ENCODE measurements around the gene PKNOX2.
"Not testable (repeated sequence)": the region's sequence is repeated elsewhere in the genome, so short reads cannot be mapped to it uniquely, and the experiment has no call there.

The PKNOX2 gene

DNA sequence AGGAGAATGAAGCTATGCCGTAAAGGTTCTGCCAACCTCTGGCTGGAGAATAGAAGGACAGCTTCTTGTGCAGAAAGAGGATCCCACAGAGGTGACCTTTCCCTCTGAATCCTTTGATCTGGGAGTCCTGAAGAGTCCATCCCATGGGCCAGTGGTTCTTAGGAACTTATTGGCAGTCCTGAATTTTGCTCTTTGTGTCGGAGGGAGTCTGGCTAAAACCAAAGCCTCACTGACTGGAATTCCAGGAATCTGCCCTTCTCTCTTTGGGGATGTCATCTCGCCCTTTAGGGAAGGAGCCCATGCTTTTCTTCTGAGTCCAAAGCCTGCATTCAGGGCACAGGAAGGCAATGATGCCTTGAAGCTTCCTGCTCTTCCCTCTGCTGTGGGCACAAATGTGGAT, 45.5 kb downstream of the PKNOX2 start:
- DNase-seq, result no peak

DNA sequence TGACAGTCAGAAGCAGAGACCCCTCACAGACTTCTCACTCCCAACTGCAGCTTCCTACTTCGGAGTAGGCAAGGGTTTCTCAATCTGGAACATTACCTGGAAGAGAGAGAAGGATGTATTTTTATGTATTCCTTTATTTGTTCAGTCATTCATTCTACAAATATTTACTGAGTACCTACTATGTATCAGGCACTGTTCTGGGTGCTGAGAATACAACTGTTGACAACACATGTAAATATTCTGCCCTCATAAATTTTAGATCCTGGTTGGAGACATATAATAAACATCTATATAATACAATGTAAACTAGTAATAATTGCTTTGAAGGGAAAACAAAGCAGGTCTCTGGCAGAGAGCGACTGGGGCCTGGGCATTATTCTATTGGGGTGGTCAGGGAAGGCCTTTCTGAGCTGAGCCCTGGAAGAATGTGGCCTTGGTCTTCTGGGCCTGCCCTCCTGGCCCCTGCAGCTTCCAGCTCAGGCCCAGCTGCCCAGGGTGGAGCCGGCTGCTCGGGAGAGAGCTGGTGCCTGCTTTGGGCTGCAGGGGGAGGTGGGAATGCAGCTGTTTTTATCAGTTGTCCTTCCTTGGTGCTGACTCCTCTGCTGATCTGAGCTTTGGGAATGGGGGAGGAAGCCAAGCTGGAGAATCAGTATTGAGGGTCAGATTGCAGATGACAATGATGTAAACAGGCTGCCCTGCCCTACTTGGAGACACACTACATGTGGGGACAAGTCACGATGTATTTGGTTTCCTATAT, 46.8 kb downstream of the PKNOX2 start:
- DNase-seq, result no peak

DNA sequence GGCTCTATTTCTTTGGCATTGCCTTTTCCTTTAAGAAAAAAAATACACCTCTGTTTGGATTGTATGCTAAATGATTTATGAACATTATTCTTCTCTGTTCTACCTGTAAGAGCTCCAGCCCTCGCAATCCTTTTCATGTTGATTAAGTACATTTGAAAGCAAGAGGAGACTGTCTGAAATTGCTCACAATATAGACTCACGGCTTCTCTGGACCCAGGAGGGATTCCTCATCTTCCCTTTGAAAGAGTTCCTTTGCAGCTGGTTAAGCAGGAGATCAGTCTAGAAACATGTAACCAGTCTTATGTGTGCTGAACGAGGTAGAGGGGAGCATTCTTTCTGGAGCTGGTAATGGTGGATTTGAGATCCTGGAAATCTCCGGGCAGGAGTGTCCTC, 47.4 kb downstream of the PKNOX2 start:
- no peak for DNase-seq

DNA sequence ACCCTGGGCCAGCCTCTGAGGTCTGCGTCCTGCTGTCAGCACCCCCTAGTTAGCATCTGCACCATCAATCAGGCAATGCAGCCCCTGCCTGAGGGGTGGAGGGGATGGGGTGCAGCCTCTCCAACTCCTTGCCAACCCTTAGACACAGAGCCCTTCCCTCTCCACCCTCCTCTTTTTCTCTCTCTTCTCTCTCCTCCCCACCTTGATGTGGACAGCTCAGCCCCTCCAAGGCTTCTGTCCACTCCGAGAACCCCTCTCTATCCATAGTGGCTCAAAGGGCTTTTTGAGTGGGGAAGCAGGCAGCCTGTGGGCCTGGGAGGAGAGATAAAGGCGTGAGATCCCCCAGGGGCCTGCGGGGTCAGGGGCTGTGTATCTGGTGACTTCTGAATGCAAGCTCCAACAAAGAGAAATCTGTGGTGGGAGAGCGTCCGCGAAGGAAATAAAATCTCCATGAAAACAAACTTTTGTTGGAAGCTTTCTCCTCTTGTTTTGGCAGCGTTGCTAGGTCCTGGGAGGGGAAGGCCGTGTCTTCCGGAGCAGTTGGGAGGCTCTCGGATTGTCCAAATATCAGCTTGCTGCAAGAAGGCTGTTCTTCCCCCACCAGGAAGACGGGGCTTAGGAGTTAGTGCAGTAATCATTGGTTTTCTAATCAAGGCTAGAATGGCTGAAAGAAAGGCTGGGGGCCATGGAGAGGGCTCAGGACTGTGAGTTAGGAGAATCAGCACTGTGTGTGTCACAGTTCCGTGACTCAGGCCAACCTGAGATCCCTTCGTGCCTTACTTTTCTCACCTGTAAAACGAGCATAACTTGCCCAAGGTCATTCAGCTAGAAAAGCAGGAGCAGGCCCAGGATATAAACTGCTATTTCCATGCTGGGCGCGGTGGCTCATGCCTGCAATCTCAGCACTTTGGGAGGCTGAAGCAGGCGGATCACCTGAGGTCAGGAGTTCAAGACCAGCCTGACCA, 50.3 kb downstream of the PKNOX2 start:
- no peak for DNase-seq

DNA sequence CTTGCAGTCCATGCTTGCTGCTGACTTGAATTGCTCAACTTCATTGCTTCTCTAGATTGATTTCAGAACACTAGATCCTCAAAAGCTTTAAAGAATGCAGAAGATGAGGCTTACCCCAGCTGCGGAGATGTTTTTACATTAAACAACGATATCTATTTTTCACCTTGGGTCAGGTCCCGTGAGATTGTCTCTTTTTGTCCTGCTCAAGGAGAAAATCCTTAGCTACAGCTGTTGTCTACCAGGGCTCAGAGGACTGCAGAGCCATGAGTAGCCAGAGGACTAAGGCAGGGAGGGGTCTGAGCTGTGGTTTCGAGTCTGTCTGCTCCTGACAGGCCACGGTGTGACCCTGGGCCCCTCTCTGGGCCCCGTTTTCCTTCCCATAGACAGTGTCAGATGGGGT, 51.4 kb downstream of the PKNOX2 start:
- no peak for DNase-seq

DNA sequence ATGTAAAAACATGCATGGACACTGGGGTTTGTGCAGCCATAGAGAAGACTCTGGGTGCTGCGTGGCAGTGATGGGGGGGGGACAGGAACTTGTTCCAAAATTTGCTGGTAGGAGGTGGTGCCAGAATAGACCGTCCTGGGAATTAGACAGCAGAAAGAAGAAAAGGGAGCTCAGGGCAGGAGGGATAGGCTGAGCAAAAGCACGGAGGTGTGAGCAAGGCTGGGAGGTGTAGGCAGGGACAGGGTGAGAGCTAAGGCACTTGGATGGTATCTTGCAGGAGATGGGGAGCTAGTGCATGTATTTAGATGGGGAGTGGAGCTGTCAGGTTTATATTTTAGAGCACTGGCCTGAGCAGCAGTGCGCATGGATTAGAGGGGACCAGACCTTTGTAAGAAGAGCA, 53.8 kb downstream of the PKNOX2 start:
- DNase-seq, result no peak

DNA sequence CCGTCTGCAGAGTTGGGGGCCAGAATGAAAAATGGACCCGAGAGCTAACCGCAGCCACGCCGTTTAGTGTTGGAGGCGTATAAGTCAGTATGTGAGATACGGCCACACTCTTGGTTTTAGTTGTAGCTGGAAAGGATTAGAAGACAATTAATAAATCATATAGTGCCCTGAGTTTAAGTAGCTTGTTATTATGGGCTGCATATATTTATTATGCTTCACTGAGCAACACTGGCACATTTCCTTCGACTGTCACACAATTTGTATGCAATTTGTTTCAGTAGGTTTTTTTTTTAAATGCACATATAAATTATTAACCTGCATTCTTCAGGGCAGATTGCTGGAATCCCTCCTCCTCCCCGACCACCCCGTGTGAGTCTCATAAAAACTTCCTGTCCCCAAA, 56.9 kb downstream of the PKNOX2 start:
- no peak for DNase-seq

DNA sequence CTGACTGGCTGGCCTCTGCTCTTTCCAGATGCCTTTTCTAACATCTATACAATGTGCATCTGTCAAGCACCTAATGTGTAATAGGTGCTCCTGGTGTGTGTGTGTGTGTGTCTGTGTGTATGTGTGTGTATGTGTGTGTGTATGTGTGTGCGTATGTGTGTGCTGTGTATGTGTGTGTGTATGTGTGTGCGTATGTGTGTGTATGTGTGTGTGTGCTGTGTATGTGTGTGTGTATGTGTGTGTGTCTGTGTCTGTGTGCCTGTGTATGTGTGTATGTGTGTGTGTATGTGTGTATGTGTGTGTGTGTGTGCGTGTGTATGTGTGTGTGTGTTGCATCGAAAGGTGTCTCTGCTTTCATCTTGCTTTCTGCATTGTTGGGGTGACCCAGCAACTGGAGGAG, 57.9 kb downstream of the PKNOX2 start:
- DNase-seq, result no peak

DNA sequence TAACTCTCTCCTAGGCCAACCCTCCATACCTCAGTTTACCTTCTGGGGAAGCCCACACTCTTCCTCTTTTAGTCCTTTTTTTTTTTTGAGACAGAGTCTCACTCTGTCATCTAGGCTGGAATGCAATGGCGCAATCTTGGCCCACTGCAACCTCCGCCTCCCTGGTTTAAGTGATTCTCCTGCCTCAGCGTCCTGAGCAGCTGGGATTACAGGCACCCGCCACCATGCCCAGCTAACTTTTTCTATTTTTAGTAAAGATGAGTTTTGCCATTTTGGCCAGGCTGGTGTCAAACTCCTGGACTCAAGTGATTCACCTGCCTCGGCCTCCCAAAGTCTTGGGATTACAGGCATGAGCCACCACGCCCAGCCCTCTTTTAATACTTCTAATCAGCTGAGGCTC, 58.6 kb downstream of the PKNOX2 start:
- DNase-seq, result not testable (repeated sequence)

DNA sequence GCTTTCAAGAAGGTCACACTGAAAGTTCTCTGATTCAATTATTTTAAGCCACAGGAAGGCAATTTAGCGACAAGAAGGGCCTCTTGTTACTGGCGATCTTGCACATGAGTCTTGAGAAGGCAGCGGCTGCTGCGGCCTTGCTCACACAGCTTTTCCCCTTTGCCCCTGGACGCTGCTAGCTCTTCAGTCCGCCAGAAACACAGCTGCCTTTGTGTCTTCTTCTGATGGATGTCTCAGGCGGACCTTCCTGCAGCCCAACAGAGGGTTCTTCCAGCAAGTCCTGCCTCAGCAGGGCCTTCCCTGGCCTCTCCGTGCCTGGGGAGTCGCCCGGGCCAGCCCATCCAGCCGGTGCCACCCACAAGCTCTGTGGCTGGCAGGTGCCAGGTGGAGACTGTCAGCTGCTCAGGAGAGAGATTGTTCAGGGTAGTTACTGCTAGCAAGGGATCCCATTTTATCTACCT, 59.4 kb downstream of the PKNOX2 start:
- no peak for DNase-seq

DNA sequence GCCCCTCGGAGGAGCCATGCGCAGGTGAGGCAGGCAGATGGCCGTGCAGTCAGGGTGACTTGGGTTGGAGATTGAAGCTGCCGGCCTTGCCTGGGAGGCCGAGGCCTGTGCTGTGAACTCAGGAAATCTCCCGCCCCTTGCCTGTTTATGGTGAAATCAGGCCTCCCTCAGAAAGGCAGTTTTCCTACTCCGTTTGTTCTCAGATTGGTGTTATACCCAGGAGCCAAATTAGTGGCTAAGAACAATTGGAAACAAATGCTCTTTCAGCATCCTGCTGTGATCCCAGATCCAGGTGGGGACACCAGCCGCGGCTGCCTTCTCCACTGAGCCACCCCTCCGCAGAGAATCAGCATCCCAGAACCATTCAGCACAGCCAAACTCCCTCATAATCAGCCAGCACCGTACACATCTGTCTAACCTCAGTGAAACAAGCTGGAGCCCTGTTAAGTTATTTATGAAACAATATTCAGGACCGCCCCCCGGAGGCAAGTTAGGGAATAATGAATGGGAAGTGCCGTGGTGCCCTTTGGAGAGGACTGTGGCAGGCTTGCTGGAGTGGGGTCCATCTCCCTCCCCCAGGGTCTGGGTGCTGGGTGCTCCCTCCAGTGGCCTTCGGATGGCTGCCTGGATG, 60.0 kb downstream of the PKNOX2 start:
- no peak for DNase-seq

DNA sequence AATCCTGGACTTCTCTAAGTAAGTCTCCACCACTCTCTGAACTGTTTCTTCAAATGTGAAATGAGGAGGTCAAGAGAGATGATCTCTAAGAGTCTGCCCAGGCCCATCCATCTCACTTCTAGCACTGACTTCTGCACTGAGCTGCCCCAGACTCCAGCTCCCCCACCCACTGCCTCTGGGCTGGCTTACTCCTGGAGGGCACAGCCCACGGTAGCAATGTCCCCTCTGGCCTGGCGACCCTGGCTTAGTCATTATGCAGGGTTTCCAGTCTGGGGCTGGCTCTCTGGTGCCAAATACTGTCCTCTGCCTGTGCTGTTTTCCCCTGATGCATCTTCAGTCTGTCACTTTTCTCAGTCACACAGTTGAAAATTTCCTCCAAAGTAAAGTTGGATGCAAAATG, 60.9 kb downstream of the PKNOX2 start:
- no peak for DNase-seq

DNA sequence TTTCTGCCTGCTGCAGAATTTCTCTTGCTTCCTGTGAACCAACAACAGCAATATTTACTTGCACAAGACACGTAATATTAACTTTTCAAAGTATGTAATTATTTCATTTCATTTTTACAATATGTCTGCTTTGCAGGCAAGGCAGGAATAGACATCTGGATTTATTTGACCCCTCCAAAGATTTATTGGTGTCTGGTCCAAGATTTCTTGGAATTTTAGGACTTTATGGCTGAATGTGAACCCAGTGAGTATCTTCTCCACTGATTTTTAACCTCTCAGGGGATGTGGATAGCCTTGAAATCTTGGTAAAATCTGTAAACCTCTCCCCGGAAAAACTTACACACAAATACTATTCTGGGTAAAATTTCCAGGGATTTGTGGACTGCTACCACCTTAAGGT, 61.5 kb downstream of the PKNOX2 start:
- DNase-seq, result no peak

DNA sequence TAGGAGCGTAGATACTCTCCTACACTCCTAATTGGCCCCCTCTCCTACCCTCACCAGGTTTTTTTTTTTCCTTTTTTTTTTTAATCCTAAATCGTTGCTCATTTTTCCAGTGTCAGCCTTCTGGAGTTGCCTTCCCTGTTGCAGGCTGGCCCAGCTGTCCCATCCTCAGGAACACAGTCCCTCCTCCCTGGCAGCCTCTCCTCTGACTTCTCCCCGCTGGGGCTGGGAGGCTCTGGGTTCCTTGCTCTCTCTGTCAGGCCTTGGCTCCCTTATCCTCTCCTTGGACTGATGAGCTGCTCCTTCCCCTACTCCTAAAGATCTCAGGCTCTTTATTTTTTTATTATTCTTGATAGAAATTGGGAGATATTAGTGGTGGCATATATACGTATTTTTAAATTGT, 62.2 kb downstream of the PKNOX2 start:
- DNase-seq, result no peak

DNA sequence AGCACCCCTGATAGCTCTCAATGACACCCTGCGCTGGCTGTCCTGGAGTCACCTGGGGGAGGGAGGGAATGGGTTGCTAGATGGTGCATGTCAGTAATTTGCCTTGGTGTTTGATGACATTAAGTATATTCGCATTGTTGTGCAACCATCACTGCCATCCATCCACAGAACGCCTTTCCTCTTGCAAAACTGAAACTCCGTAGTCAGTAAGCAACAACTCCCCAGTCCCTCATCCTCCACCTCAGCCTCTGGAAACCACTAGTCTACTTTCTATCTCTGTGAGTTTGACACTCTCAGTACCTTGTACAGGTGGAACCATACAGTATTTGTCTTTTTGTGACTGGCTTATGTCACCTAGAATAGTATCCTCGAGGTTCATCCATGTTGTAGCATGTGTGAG, 62.6 kb downstream of the PKNOX2 start:
- no peak for DNase-seq

DNA sequence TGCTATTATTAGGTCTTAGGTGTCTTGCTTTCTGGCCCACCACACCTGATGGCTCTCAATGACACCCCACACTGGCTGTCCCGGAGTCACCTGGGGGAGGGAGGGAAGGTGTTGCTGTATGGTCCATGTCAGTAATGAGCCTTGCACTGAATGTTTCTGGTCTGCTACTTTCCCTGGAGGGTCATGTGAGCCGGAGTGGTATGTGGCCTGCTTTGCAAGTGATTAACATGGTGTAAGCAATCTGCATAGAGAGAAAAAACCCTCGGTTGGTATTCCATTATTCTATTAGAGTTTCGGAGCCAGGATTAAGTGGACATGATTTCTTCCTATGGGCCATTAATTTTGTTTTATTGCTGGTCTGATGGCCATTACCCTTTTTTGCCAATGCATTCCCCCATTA, 63.9 kb downstream of the PKNOX2 start:
- no peak for DNase-seq

DNA sequence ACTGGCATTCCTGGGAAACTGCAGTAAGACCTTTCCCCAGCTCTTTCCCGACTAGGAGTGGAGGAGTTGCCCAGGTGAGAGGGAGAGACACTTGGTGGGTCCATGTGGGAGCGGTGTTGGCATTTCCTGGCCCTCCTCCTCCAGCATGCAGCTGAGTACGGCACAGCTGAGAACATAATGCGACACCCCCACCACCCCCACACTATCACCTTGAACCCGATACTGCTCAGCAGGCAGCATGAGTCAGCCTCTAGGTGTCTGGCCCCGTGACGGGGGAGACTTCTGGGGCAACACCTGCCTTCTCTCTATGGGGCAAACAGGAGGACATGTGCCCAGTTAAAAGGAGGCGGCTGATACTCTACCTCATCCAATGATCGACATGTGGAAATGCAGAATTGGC, 64.4 kb downstream of the PKNOX2 start:
- DNase-seq, result no peak

DNA sequence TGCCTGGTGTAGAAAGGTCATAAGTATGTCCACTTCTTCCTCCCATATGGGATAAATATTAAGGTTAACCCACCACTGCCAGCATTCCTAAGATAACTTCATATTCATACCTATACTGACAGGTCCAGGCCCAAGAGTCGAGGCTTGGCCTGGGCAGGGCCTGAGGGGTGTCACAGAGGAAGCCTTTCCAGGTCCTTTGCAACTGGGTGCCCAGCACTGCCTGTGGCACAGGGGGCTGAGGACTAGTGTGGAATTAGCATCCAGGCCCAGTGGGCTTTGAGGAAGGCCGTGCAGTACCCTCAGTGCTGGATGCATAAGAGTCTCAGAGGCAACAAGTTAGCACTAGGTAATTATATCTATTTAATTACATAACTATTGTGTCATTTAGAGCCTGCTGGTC, 65.4 kb downstream of the PKNOX2 start:
- no peak for DNase-seq

DNA sequence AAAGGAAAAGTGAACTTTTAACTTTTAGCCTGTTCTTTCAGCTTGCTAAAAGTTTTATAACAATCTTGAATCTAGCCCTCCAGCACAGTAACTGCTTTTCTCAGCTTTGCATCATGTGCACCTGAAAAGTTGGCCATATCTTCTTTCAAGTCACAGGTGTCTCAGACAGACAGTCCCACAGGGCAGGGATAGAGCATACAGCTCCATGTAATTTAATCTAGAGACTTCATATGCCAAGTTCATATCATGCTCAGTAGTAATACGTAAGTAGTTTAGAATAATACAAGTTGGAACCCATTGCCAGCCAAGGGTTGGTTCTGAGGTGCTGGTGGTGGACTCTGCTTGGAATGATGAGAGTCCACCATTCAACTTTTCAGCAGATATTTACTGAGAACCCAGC, 68.6 kb downstream of the PKNOX2 start:
- DNase-seq, result no peak

DNA sequence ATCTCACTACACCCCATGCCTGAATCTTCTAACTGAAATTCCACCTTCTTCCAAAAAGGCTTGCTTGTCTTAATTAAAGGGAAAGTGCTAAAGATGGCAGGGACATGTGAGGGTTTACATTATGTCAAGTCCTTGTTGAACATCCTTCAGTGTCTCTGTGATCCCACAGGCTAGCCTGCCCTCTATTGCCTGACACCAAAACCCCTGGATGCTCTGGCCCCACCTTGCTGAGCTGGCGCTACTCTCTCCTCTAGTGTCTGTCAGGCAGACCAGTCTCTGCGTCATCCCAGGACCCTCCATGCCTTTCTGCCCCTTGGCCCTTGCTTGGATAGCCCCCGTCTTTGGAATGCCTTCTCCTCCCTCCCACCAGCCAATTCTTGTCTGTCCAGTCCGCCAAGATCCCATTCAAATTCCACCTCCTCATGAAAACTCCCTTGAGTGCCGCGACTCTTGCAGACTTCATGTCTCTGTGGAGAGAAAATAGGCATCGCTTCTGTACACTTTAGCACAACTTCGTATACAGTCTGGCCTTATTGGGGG, 69.3 kb downstream of the PKNOX2 start:
- DNase-seq, result no peak

DNA sequence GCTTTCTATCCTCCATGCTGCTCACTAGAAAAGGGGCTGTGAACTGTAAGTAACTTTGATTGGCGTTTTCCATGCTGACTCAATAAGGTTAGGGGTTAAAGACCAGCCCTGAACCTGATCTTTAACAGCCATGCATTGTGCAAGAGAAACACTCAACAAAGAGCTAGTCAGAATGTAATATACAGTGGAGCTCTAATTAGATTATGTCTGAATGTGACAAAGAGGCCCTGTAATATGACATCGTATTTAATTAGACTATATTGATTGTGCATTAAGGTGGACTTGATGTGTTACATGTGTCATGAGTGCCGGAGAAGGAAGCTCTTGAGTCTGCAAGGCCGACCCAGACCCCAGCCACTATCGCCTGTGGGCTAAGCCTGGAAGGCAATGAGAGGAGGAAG, 70.5 kb downstream of the PKNOX2 start:
- DNase-seq, result no peak

DNA sequence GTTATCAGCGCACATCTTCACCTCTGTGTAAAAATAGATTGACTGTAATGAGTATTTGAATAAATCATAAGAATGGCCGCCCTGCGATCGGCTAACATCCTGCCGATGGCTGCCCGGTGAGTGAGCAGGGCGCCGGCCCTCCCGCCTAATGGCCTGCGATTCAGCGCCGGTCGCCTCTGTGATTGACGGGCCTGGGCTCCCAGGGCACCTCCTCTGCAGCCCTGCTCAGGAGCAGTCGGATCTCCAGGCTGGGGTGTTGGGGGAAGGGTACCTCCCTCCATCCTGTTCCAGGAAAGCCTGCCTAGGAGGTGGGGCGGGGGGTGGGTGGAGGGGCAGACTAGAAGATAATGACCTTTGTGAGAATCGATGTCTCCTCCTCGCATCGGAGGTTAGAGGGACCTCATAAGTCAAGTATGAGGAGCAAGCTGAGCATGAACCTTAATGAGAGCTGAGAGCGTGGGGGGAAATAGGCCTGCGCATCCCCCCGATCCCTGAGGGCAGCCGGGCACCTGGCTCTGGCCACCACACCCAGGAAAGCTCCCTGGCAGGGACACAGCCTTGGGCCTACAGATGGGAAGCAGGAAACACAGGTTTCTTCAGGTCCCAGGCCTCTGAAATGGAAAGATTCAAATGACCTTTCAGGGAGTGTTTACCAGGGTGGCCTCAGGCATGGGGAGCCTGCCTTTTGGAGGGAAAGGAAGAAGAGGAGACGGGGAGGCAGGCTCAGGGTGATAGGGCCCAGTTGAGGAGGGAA, 71.7 kb downstream of the PKNOX2 start:
- no peak for DNase-seq

Measured in stimulated activated CD4-positive, alpha-beta T cell treated with anti-CD3 and anti-CD28 coated beads, Interleukin-1b, Interleukin-23, amount 100 ng/mL, for 48 hours (primary cell).